SK-N-MC (cell line): ENCODE measurements around the gene NEK8.
A peak's percentile ranks its signal among the peaks of the same experiment; 100 is the strongest.

Experiments used
- EZH2 ChIP-seq: fragments of 200-600 bp; sonication (generic); IDR thresholded peaks from one replicate; pipeline ENCODE4 v1.6.1; 2017; ENCODE audit warnings: antibody characterized with exemption
- POLR2AphosphoS5 ChIP-seq: IDR thresholded peaks from 2 replicates; pipeline ENCODE4 v1.6.1; 2012; ENCODE audit warnings: mild to moderate bottlenecking, low read depth, low read length, borderline replicate concordance

DNA sequence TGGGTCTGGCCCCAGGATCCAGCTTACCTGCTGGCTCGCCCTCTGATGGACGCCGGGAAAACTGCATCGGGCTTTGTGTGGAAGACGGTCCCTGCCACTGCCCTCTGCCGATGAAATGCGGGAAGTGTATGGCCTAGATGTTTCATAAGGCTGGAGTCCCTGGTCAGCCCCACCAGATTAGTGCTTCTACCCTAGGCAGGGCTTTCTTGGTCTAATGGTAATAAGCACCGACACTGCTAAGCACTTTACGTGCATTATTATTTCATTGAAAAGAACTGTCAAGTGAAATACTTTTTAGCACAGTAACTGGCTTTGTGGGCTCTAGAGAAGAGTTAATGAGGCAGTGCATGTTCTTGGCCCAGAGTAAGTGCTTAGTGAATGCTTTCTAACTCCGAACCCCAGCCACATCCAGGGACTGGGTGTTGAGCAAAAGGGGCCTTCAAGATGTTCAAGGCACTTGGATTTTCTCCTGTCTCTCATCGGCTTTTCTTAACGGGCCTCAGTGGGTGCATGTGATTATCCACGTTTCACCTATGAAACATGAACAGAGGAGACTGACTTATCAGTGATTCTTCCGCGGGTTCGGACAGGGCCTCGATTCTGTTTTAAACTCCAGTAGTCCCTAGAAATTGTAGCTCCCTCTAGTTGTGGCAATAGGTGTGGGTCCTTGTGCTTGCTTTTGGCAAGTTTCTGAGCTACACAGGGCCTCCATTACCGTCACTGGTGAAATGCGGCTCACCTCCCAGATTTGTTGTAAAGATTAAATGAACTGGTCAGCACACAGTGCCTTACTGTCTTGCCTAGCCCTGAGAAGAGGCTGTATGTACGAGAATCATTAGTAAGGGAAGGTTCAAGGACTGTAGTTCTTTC is 21.8 kb downstream of the NEK8 start:
- TF ChIP-seq EZH2 = no peak
- TF ChIP-seq POLR2AphosphoS5 = peak; percentile 21
